IPS DF 6.9 (cell line): ENCODE measurements around the gene STRA8.

Source experiments
- DNase-seq: peaks from one replicate; pipeline ENCODE4 v3.0.0-alpha.2; 2013; ENCODE audit warnings: low read depth, low spot score
- H3K27ac ChIP-seq: one replicate; pipeline ENCODE4 v1.5.1; 2013; ENCODE audit warnings: low read length, control low read depth
- H3K27me3 ChIP-seq: 2 replicates; pipeline ENCODE4 v1.6.1; 2013; ENCODE audit warnings: mild to moderate bottlenecking, low read length; ENCODE audit not compliant: control insufficient read depth, insufficient read depth
- H3K36me3 ChIP-seq: 2 replicates; pipeline ENCODE4 v1.6.1; 2013; ENCODE audit warnings: low read length; ENCODE audit not compliant: control insufficient read depth, insufficient read depth
- H3K4me1 ChIP-seq: 2 replicates; pipeline ENCODE4 v1.6.1; 2013; ENCODE audit warnings: low read length; ENCODE audit not compliant: control insufficient read depth, insufficient read depth
- H3K4me3 ChIP-seq: 2 replicates; pipeline ENCODE4 v1.5.1; 2013; ENCODE audit warnings: mild to moderate bottlenecking, low read length
- H3K9me3 ChIP-seq: 2 replicates; pipeline ENCODE4 v1.6.1; 2013; ENCODE audit warnings: low read length, inconsistent platforms; ENCODE audit not compliant: control insufficient read depth, insufficient read depth
- WGBS: extraction: QIAGEN DNeasy Blood & Tissue Kit; methylation state at CpG from one replicate; pipeline ENCODE4 v1.1.7; 2013; ENCODE audit warnings: mixed read lengths, missing lambda C conversion rate; ENCODE audit not compliant: insufficient read length, insufficient coverage; 5-methylcytosine and 5-hydroxymethylcytosine counted together

Gene STRA8

DNA sequence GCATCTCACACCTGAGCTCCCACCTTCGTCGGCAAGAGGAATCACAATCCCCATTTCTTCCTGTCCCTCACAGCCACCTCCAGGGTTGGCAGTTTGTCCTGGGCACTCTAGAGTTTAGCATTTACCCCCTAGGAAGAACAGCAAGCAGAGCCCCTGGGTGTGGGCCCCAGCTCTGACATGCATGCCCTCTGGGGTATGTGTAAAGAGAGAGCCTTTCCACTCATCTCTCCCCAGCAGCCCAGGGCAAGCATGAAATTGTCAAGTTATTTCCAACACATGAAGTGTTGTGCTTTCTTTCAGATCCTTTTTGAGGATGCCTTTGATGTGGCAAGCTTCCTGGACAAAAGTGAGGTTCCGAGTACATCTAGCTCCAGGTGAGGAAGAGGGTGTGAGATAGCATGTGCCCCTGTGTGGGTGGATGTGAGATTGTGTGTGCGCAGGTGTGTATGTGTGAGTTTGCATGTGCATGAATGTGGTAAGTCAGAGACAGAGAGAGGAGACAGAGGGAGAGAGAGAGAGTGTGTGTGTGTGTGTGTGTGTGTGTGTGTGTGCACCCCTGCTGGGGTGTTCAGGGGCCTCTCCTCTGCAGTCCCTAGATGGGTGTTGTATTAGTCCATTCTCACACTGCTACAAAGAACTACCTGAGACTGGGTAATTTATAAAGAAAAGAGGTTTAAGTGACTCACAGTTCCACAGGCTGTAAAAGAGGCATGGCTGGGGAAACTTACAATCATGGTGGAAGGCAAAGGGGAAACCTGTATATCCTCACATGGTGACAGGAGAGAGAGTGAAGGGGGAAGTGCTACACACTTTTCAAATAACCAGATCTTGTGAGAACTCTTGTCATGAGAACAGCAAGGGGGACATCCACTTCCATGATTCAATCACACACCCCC is 18.1 kb downstream of the STRA8 start:
- Histone ChIP-seq H3K9me3 (no peaks in the 10 kb centered on the region), H3K36me3 (no peaks in the 10 kb centered on the region), H3K27me3 (no peaks in the 10 kb centered on the region), H3K27ac (no peak overlapping the region), H3K4me3 (no peak overlapping the region), H3K4me1 (no peaks in the 10 kb centered on the region)
- no peak for DNase-seq
- WGBS: no CpG with 5 or more reads among the region's 4 CpGs

DNA sequence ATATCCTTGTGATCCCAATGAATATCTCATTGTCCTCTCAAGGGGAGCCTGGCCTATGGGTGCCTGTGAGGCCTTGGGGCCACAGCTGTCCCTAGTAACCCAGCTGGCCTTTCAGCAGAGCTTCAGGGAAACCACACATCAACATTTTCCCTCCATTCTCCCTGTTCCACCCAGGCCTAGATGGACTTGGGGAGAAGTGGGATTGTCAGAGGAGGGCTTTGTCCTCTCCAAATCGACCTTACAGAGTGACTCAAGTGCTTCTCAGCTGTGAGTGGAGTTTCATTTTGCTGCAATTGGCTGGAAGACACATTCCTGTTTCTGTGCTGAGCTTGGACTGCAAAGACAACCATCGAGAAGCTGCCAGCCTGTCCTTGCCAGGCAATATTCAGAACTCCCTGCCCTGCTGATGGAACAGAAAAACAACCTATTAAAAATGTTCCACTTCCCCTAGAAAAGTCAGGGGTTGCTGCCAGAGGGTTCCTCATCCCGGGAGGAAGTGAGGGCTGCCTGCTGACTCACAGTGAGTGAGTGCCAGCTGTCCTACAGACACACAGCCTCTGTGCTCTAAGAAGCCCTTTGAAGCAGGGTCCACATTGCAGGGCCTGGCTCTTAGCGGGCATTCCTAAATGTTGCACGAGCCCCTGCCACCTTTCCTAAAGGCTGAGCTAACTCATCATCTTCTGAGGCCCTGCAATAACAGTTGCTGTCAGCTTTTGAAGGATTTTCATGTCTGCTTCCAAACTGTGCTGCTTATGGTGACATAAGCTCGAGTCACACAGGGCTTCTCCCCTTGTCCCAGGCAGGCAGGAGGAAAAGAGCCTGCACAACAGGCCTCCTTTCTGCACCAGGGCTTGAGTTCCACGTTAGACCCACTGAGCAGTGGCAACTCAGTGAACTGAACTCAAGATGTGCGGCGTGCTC is 20.5 kb downstream of the STRA8 start:
- Histone ChIP-seq H3K27me3 (no peaks in the 10 kb centered on the region), H3K4me1 (no peaks in the 10 kb centered on the region), H3K27ac (no peak overlapping the region), H3K36me3 (no peaks in the 10 kb centered on the region), H3K9me3 (no peaks in the 10 kb centered on the region), H3K4me3 (no peak overlapping the region)
- no CpG with 5 or more reads among the region's 9 CpGs for WGBS
- no peak for DNase-seq

DNA sequence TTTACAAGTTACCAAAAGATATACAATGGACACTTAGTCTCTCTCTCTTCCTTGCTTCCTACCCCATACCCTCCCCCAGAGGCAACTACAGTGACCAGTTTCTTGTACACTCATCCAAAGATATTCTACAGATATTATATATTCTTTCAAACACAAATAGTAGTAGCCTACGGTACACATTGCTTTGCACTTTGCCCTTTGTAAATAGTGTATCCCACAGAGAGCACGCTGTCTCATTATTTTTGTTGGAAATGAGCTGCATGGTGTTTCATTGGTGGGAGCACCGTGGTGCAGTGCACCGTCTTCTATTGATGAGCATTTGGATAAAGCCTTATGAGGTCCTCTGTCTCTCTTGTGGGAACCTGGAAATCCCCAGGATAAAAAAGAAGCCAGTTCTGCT is 24.2 kb downstream of the STRA8 start:
- no peaks in the 10 kb centered on the region for H3K9me3 ChIP-seq
- peaks cover 4% of the 10 kb centered on the region; the same call in 1 of the 2 replicates for H3K4me1 ChIP-seq
- WGBS: no CpG with 5 or more reads among the region's 4 CpGs
- DNase-seq: no peak
- H3K27me3 ChIP-seq: no peaks in the 10 kb centered on the region
- H3K27ac ChIP-seq: no peak overlapping the region
- no peak overlapping the region for H3K4me3 ChIP-seq
- no peaks in the 10 kb centered on the region for H3K36me3 ChIP-seq

DNA sequence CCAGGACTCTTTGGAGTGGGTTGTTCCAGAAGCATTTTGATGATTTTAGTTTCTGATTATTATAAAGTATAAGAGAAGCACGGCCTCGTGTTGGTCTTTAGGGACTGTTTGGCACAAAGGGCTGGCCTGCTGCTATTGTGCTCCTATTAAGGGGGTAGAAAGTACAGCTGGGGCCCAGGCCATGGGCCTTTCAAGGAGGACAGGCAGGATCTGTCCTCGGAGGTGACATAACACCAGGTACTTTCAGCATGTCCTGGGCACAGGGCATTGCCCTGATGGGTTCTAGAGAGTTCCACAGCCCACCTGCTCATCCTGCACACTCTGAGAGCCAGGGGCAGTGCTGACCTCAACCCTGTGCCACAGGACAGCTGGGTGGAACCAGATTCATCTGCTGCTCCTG is 24.9 kb downstream of the STRA8 start:
- H3K4me1 ChIP-seq: peaks cover 4% of the 10 kb centered on the region; the same call in 1 of the 2 replicates
- H3K9me3 ChIP-seq: no peaks in the 10 kb centered on the region
- no peak overlapping the region for H3K4me3 ChIP-seq
- DNase-seq: no peak
- H3K36me3 ChIP-seq: no peaks in the 10 kb centered on the region
- no CpG with 5 or more reads among the region's 3 CpGs for WGBS
- no peak overlapping the region for H3K27ac ChIP-seq
- no peaks in the 10 kb centered on the region for H3K27me3 ChIP-seq

DNA sequence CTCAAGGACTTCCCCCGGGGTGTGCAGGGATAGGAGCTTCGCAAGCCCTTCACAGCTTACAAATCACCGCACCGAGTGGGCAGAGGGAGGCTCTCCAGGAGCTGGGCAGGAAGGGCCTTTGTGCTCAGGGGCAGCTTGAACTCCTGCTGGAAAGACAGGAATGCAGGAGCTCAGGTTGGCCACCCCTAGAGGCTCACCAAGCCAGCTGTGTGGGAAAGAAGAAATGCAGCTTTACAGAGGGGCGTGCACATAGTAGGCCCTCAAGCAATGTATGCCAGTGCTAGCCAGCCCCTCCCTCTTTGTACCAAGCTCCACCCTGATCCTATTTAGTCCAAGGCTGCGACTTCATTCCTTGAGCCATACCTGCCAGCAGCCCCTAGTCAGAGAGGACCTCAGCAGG is 26.1 kb downstream of the STRA8 start:
- H3K4me3 ChIP-seq: no peak overlapping the region
- no peak for DNase-seq
- H3K27me3 ChIP-seq: no peaks in the 10 kb centered on the region
- peaks cover 4% of the 10 kb centered on the region; the same call in 1 of the 2 replicates for H3K4me1 ChIP-seq
- no peaks in the 10 kb centered on the region for H3K36me3 ChIP-seq
- WGBS: no CpG with 5 or more reads among the region's 6 CpGs
- no peak overlapping the region for H3K27ac ChIP-seq
- no peaks in the 10 kb centered on the region for H3K9me3 ChIP-seq

DNA sequence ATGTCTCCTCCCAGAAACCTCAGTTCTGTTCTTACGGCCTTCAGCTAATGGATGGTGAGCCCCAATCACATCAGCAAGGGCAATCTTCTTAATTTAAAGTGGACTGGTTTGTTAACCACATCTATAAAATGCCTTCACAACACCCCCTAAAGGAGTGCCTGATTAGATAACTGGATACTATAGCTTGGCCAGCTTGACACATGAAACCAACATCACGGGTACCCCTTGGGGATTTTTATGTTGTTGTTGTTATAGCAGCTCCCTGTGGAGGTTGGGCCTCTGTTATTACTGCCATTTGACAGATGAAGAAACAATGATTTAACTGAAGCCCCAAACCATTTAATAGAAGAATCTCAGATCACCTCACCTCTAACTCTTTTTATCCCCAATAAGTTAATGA is 26.8 kb downstream of the STRA8 start:
- no CpG with 5 or more reads among the region's 2 CpGs for WGBS
- Histone ChIP-seq H3K27ac (no peak overlapping the region), H3K4me3 (no peak overlapping the region), H3K27me3 (no peaks in the 10 kb centered on the region), H3K36me3 (no peaks in the 10 kb centered on the region), H3K4me1 (peaks cover 4% of the 10 kb centered on the region; the same call in 1 of the 2 replicates), H3K9me3 (no peaks in the 10 kb centered on the region)
- DNase-seq: no peak

DNA sequence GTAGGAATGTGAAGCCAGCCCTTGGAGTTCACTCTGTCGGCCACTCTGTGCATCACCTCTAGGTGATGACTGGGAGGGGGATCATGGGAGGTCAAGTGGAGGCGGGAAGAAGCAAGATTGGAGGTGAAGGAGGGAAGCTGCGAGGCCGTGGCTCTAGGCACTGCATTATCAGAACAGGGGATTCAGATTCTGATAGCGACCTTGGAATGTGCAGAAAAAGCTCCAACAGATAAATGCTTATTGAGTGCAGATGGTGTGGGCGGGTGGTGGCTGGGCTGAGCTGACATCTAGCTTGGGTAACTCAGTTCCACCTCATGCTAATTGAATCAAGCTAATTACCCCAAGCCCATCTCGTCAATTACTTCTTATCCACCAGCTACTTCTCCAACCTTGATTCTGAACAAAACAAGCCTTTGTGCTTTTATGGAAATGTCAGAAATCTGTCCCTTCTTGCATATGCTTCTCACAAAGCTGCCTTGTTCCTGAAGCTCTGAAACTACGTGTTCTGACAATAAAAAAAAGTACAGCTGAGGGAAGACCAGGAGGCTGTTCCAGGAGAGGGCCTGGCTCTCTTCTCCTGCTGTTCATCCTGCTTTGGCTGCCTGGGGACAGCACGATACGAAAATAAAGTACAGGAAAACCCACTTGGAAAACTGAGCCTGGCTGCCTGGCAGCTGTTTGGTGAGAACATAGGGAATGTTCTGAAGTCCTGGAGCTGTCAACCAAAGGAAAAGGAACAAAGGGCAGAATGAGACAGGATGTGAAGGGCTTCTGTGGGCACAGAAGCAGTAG is 27.5 kb downstream of the STRA8 start:
- H3K4me1 ChIP-seq: peaks cover 4% of the 10 kb centered on the region; the same call in 1 of the 2 replicates
- no peaks in the 10 kb centered on the region for H3K36me3 ChIP-seq
- H3K27me3 ChIP-seq: no peaks in the 10 kb centered on the region
- DNase-seq: no peak
- H3K4me3 ChIP-seq: no peak overlapping the region
- no peaks in the 10 kb centered on the region for H3K9me3 ChIP-seq
- no CpG with 5 or more reads among the region's 10 CpGs for WGBS
- H3K27ac ChIP-seq: no peak overlapping the region

DNA sequence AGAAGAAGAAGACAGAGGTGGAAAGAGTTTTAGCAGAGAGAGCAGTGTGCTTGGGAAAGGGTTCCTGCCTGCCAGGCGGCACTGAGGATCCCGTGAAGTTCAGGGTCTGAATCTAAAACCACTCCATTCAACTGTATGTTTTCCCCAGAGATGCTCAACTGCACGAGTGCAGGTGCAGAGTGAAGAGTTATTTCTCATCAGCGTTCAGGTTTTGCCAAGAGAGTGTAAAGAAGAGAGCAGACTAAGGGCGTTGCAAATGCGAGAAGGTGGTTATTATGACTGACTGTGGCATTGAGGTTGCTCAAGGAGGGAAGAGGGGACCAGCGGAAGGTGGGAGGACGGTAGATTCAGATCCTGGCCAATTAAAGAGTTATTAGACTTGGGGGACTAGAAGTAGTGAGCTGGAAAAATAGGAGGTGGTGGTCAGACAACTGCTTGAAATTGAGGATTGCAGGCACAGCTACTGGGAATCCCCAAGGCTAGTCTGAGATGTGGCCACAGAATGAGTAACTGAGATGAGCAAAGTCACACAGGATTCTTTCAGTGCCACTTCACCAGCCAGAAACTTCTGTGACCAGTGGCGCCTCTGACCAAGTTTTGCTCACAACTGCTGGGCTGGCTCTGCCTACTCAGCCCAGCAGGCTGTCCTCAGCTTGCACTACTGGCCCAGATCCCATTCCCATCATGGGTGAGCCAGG is 29.1 kb downstream of the STRA8 start:
- Histone ChIP-seq H3K36me3 (no peaks in the 10 kb centered on the region), H3K4me3 (no peak overlapping the region), H3K9me3 (no peaks in the 10 kb centered on the region), H3K27ac (no peak overlapping the region), H3K4me1 (peaks cover 4% of the 10 kb centered on the region; the same call in 1 of the 2 replicates), H3K27me3 (no peaks in the 10 kb centered on the region)
- no peak for DNase-seq
- no CpG with 5 or more reads among the region's 9 CpGs for WGBS

DNA sequence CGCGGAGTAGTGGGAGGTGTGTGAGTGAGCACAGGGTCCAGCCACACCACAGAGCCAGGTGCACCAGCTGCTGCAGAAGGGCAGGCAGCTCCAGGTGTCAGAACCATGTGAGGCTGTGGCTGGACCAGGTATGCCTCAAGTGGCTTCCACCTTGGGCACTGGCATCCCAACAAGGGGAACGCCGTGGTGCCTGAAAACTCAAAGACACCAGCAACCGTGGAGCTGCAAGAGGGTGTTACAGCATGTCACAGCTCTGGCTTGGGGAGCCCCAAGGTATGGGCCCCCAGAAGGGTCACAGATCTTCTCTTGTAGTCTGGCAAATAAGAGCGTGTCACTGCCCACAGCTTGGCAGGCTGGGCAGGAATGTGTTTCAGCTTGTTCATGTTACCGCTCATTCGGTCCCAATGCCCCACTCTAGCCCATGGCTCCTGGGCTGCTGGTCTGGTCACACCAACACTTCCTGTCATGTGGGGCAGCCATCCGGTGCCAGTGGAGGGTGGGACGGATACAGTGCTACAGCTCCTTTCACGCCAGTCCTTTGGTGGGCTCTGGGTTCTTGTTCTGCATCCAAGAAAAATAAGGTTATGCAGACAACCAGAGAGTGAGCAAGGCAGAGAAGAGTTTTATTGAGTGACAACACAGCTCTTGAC is 29.8 kb downstream of the STRA8 start:
- no peak for DNase-seq
- H3K27ac ChIP-seq: no peak overlapping the region
- H3K36me3 ChIP-seq: no peaks in the 10 kb centered on the region
- no peaks in the 10 kb centered on the region for H3K27me3 ChIP-seq
- H3K4me1 ChIP-seq: peaks cover 4% of the 10 kb centered on the region; the same call in 1 of the 2 replicates
- no peak overlapping the region for H3K4me3 ChIP-seq
- H3K9me3 ChIP-seq: no peaks in the 10 kb centered on the region
- no CpG with 5 or more reads among the region's 11 CpGs for WGBS
